Large intestine (tissue), 3 donors: ENCODE data around the gene SORBS2. TPM values are rescaled to one million over a fixed set of nuclear protein-coding genes. Genes with fewer than 3 reads are reported as not detected.

ENCODE experiments used
- DNase-seq, 2 donors: peaks; one replicate each; pipeline versions ENCODE4 v3.0.0 to v3.0.0-alpha.2; 2013
- H3K27ac ChIP-seq: one replicate; pipeline ENCODE4 v1.5.1; 2013; ENCODE audit warnings: low read length
- H3K27me3 ChIP-seq: 2 replicates; pipeline ENCODE4 v1.6.1; 2013; ENCODE audit warnings: low read length; ENCODE audit not compliant: control insufficient read depth, insufficient read depth
- H3K36me3 ChIP-seq: 2 replicates; pipeline ENCODE4 v1.6.1; 2013; ENCODE audit warnings: low read length; ENCODE audit not compliant: control insufficient read depth, insufficient read depth
- H3K4me1 ChIP-seq: one replicate; pipeline ENCODE4 v1.6.1; 2013; ENCODE audit warnings: low read length; ENCODE audit not compliant: control insufficient read depth, insufficient read depth
- H3K4me3 ChIP-seq: one replicate; pipeline ENCODE4 v1.5.1; 2013; ENCODE audit warnings: low read length
- H3K9me3 ChIP-seq: one replicate; pipeline ENCODE4 v1.6.1; 2013; ENCODE audit warnings: mild to moderate bottlenecking, low read depth, low read length, moderate library complexity; ENCODE audit not compliant: control insufficient read depth
- WGBS: methylation state at CpG from one replicate; pipeline ENCODE4 v1.1.5; 2013; ENCODE audit warnings: low lambda C conversion rate; ENCODE audit not compliant: insufficient coverage; 5-methylcytosine and 5-hydroxymethylcytosine counted together
- polyA plus RNA-seq: library from polyadenylated mRNA; unstranded; fragments of 120-200 nt; gene quantifications from one replicate; pipeline ENCODE4 v1.2.1, GENCODE V29; 2013

SORBS2 gene
- polyA plus RNA-seq, 1 donor = 34.4 TPM

DNA sequence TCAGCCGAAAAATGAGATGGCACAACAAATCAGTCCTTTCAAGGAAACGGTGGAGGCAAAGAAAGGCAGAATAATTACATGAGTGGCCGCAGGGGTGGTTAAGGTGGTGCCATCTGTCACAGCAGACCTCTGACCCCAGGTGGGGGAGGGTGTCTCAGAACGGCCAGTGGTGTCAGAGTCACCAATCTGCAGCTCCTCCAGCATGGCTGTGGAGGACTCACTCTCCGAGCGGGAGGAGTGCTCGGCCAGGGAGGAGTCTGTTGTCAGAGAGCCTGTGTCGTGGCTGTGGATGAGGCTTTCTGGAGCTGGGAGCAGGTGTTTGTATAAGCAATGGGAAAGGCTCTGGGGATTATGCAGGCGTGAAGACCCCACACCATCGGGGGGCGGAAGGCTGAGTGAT, 146.3 kb downstream of the SORBS2 start:
- H3K9me3 ChIP-seq = no peaks in the 10 kb centered on the region
- H3K27ac ChIP-seq = no peak overlapping the region
- no CpG with 5 or more reads among the region's 11 CpGs for WGBS
- no peak overlapping the region for H3K4me3 ChIP-seq
- DNase-seq = no peak
- H3K36me3 ChIP-seq = peaks cover 14% of the 10 kb centered on the region
- no peaks in the 10 kb centered on the region for H3K4me1 ChIP-seq
- H3K27me3 ChIP-seq = no peaks in the 10 kb centered on the region

DNA sequence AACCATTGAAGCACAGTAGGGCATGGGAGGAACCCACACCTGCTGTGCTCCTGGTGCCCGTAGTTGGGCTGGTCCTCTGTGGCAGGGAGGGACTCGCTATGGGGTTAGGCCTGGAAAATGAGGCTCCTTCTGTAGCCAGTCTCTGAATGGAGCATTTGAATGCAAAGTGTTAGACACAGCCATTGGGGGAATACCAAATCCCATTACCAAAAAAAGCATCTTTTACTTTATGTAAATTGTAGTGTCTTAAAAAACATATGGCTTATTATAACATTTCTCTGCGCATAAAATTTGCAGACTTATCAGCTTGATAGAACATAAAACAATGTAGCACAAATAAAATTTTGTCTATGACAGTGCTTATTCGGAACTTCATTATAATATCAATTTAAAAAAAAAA, 147.5 kb downstream of the SORBS2 start:
- Histone ChIP-seq H3K9me3 (no peaks in the 10 kb centered on the region), H3K27ac (no peak overlapping the region), H3K27me3 (no peaks in the 10 kb centered on the region), H3K36me3 (peaks cover 21% of the 10 kb centered on the region), H3K4me1 (no peaks in the 10 kb centered on the region), H3K4me3 (no peak overlapping the region)
- DNase-seq = no peak
- WGBS = no CpG with 5 or more reads among the region's 4 CpGs

DNA sequence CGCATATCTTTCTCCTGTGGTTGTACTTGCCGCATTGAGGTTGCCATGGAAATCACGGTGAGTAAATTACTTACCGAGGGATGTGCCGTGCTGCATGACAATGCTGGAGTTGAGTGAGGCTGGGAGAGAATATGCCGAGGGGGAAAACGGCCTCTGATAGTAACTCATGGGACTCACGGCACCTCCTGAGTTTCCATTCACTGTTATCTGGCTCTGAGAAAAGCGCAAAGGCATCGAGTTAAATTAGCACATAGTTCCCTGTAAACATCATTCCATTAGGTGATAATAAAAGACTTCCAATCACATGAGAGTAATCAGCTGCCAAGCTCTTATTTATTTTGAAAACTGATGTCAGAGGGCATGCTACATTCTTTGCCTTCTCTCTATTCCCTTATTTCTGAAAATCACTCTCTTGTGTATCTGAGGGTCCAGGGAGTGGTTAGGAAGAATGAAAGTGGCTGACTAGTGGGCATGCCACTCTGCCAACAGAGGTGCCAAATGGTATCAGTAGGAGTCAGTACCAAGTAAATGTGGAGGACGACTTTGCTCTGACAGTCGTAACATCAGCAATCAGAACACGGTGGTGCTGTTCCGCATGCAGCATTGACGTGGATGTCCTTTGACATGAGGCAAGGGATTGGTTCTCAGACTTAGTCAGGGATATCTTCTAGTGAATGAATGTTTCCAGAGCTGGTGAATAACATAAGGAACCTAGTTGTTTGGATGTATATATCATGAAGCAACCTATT, 149.8 kb downstream of the SORBS2 start:
- H3K27ac ChIP-seq = no peak overlapping the region
- H3K4me1 ChIP-seq = no peaks in the 10 kb centered on the region
- no peak overlapping the region for H3K4me3 ChIP-seq
- no peaks in the 10 kb centered on the region for H3K27me3 ChIP-seq
- peaks cover 22% of the 10 kb centered on the region for H3K36me3 ChIP-seq
- WGBS = no CpG with 5 or more reads among the region's 15 CpGs
- H3K9me3 ChIP-seq = no peaks in the 10 kb centered on the region
- DNase-seq = no peak

DNA sequence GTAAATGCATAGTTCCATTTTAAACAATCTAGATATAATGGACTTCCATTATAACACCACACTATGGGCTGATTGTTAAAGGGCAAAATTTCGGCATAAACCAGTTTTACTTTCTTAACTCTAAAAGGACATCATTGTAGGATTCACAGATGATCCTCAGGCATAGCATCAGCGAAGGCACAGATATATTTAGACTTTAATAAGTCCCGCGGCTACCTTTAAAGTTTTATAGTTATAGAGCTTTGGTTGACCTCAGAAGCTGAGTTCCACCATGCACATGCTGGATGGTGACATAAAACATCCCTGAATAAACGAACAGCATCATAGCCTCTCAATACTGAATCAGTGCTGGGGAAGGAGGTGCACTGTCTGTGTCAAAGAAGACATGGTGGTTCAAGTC, 151.7 kb downstream of the SORBS2 start:
- H3K27me3 ChIP-seq = no peaks in the 10 kb centered on the region
- H3K9me3 ChIP-seq = no peaks in the 10 kb centered on the region
- H3K27ac ChIP-seq = no peak overlapping the region
- H3K4me3 ChIP-seq = no peak overlapping the region
- no peak for DNase-seq
- peaks cover 22% of the 10 kb centered on the region for H3K36me3 ChIP-seq
- WGBS = no CpG with 5 or more reads among the region's 5 CpGs
- no peaks in the 10 kb centered on the region for H3K4me1 ChIP-seq

DNA sequence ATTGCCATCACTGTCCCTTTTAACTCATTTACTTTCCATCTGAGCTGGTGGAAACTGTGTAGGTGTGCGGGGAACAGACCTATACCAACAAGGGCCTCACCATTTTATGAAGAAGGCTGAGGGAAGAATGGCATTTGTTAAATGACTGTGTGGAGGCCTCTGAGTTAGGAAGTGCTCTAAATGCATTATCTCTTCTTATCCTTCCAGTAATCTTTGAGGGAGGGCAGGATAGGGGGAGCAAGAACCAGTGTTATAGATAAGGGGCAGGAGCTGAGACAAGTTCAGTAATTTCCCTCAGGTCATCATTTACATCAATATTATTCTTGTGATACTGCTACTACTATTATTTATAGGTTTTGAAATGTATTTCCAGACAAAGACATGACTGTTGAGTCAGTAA, 154.3 kb downstream of the SORBS2 start:
- Histone ChIP-seq H3K27ac (no peak overlapping the region), H3K4me1 (no peaks in the 10 kb centered on the region), H3K36me3 (peaks cover 21% of the 10 kb centered on the region), H3K27me3 (no peaks in the 10 kb centered on the region), H3K9me3 (no peaks in the 10 kb centered on the region), H3K4me3 (no peak overlapping the region)
- DNase-seq = no peak
- WGBS = no CpG with 5 or more reads among the region's 1 CpG

DNA sequence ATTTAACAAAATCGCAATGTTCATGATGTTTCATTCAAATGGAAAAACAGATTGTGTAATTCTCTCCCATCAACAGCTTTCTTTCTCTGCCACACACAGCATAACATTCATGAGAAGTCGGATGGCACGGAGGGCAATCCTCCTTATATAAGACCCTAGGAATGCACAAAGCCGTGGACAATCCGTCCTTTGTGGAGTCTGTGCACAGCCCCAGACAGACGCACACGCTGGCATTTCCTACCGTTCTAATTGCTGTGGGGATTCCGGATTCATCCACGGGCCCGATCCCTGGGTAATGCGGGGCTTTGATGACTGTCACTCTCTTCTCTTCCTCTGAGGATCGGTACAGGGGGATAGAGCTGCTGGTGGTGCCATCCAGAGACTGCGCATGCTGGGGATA, 154.8 kb downstream of the SORBS2 start:
- no peaks in the 10 kb centered on the region for H3K9me3 ChIP-seq
- H3K36me3 ChIP-seq = peaks cover 22% of the 10 kb centered on the region
- no peaks in the 10 kb centered on the region for H3K27me3 ChIP-seq
- no peak overlapping the region for H3K27ac ChIP-seq
- no peaks in the 10 kb centered on the region for H3K4me1 ChIP-seq
- H3K4me3 ChIP-seq = no peak overlapping the region
- no peak for DNase-seq
- WGBS = no CpG with 5 or more reads among the region's 14 CpGs

DNA sequence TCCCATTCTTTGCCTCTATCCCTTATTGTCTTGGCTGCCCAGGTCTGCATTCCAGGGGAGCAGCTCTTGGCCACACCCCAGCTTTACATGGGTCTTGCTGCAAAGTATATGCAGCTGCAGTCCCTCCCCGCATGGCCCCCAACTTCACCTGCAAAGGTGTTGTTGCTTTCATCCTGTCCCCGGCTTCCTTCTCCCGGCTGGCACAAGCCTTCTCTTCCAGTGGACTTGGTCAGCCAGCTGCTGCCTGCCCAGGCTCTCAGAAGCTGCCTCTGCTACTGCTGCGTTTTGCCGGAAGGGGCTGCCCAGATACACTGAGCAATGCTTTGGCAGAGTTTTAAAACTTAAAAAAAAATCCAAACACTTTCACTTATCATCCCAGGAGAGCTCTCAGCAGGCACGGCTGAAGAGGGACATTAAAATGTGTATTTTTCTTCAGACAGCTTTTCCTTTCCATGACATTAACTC, 155.5 kb downstream of the SORBS2 start:
- Histone ChIP-seq H3K27ac (no peak overlapping the region), H3K9me3 (no peaks in the 10 kb centered on the region), H3K27me3 (no peaks in the 10 kb centered on the region), H3K4me3 (no peak overlapping the region), H3K36me3 (peaks cover 18% of the 10 kb centered on the region), H3K4me1 (no peaks in the 10 kb centered on the region)
- DNase-seq = no peak
- WGBS = no CpG with 5 or more reads among the region's 6 CpGs

DNA sequence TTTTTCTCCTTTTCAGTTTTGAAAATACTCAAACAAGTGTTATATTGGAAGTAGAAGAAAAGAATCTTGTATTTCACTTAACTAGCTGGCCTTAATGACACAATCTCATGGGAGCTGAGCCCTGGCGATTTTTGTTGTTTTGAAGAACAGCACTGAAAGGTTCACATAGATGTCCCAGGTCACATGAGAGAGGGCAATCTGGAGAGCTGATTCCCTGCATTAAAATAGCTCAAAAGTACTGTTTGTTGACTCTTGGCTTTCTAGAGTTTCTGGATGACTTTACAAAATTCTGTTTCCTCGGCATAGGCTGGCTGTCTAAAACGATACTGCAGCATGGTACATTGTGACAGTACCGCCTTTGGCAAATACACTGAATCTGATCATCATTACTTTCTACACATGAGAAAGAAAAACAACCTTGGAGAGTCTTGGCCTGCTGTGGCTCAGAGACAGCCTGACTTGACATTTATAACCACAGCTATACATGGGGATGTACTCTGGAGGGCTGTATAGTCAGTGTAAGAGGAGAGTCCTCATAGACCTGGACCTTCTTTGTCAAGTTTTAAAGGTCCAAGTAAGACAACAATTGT, 156.9 kb downstream of the SORBS2 start:
- H3K27ac ChIP-seq = no peak overlapping the region
- H3K4me3 ChIP-seq = no peak overlapping the region
- H3K27me3 ChIP-seq = no peaks in the 10 kb centered on the region
- H3K9me3 ChIP-seq = no peaks in the 10 kb centered on the region
- peaks cover 11% of the 10 kb centered on the region for H3K36me3 ChIP-seq
- no peak for DNase-seq
- WGBS = no CpG with 5 or more reads among the region's 4 CpGs
- H3K4me1 ChIP-seq = no peaks in the 10 kb centered on the region

DNA sequence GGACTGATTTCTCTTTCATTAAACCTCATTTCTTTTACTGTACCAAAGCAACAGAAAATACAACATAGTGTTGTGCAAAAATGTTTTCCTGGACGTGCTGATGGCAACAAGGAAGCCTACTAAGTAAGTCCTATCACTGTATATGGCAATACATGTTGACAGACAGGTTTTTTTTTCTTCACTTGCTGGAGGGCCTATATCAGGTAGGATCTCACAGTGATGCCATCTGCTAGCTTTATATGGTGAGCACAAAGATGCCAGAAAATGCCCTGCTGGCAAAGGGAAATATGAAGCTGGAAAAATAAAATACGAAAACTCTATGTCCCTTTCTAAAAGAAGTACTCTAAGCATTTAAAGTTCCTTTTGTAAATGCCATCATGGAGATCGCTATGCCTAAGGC, 157.7 kb downstream of the SORBS2 start:
- WGBS = 93% methylated on average over 2 of the region's 3 CpGs
- H3K27ac ChIP-seq = no peak overlapping the region
- no peaks in the 10 kb centered on the region for H3K4me1 ChIP-seq
- no peaks in the 10 kb centered on the region for H3K9me3 ChIP-seq
- no peak for DNase-seq
- H3K27me3 ChIP-seq = no peaks in the 10 kb centered on the region
- H3K4me3 ChIP-seq = no peak overlapping the region
- H3K36me3 ChIP-seq = peaks cover 10% of the 10 kb centered on the region

DNA sequence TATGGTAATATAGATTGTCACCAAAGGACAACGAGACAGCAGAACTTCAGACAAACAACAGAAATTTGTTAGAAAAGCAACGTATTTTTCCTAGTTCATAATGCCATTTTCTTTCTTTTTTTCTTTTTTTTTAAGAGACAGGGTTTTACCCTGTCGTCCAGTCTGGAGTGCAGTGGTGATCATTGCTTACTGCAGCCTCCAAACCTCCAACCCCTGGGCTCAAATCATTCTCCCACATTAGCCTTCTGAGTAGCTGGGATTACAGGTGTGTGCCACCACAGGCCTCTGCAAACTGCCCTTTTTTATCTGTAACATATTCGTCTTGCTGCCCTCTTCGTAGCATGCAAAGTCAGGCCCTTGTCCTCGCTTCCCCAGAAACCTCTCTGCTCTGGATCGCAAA, 160.1 kb downstream of the SORBS2 start:
- Histone ChIP-seq H3K27me3 (no peaks in the 10 kb centered on the region), H3K4me1 (no peaks in the 10 kb centered on the region), H3K4me3 (no peak overlapping the region), H3K36me3 (peaks cover 13% of the 10 kb centered on the region), H3K27ac (no peak overlapping the region), H3K9me3 (no peaks in the 10 kb centered on the region)
- WGBS = 81% methylated on average over 5 of the region's 7 CpGs
- no peak for DNase-seq
